Measurements from ENCODE around the gene CRKL. TPM values are rescaled to one million over a fixed set of nuclear protein-coding genes. Genes with fewer than 3 reads are reported as not detected.

The CRKL gene
- total RNA-seq, 1 donor from 2014 or later, result 49.2 TPM

GRCh38 chr22:20979243-20979809 is 62.1 kb downstream of the CRKL start:
- Mint-ChIP-seq H3K27ac (ENCODE audit: unreplicated experiment) (peak overlapping the region; percentile 14), H3K4me1 (ENCODE audit: low read depth) (peaks cover 35% of the 10 kb centered on the region), H3K4me3 (ENCODE audit: unreplicated experiment) (peak overlapping the region; percentile 56), H3K36me3 (ENCODE audit: low read depth) (peaks cover 3% of the 10 kb centered on the region), H3K27me3 (ENCODE audit: low read depth) (peaks cover 2% of the 10 kb centered on the region), H3K9me3 (ENCODE audit: low read depth) (peaks cover 10% of the 10 kb centered on the region)
- peak; percentile 79 for DNase-seq (ENCODE audit: low spot score)
- TF ChIP-seq, protein P1, sequence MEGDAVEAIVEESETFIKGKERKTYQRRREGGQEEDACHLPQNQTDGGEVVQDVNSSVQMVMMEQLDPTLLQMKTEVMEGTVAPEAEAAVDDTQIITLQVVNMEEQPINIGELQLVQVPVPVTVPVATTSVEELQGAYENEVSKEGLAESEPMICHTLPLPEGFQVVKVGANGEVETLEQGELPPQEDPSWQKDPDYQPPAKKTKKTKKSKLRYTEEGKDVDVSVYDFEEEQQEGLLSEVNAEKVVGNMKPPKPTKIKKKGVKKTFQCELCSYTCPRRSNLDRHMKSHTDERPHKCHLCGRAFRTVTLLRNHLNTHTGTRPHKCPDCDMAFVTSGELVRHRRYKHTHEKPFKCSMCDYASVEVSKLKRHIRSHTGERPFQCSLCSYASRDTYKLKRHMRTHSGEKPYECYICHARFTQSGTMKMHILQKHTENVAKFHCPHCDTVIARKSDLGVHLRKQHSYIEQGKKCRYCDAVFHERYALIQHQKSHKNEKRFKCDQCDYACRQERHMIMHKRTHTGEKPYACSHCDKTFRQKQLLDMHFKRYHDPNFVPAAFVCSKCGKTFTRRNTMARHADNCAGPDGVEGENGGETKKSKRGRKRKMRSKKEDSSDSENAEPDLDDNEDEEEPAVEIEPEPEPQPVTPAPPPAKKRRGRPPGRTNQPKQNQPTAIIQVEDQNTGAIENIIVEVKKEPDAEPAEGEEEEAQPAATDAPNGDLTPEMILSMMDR (IDR thresholded peaks at IDR 0.05), result no peak

GRCh38 chr22:20979940-20980453 is 62.8 kb downstream of the CRKL start:
- TF ChIP-seq, protein P1 (IDR thresholded peaks at IDR 0.05), result no peak
- peak; percentile 87 for DNase-seq (ENCODE audit: low spot score)
- Mint-ChIP-seq H3K9me3 (ENCODE audit: low read depth) (peaks cover 10% of the 10 kb centered on the region), H3K27ac (ENCODE audit: unreplicated experiment) (no peak overlapping the region), H3K27me3 (ENCODE audit: low read depth) (peaks cover 2% of the 10 kb centered on the region), H3K4me3 (ENCODE audit: unreplicated experiment) (no peak overlapping the region), H3K36me3 (ENCODE audit: low read depth) (peaks cover 3% of the 10 kb centered on the region), H3K4me1 (ENCODE audit: low read depth) (peaks cover 35% of the 10 kb centered on the region)

- H3K27me3 Mint-ChIP-seq (ENCODE audit: low read depth), result peaks cover 2% of the 10 kb centered on the region
- TF ChIP-seq, protein P1 (IDR thresholded peaks at IDR 0.05), result no peak
- peaks cover 10% of the 10 kb centered on the region for H3K9me3 Mint-ChIP-seq (ENCODE audit: low read depth)
- no peak overlapping the region for H3K27ac Mint-ChIP-seq (ENCODE audit: unreplicated experiment)
- peaks cover 3% of the 10 kb centered on the region for H3K36me3 Mint-ChIP-seq (ENCODE audit: low read depth)
- peaks cover 35% of the 10 kb centered on the region for H3K4me1 Mint-ChIP-seq (ENCODE audit: low read depth)
- H3K4me3 Mint-ChIP-seq (ENCODE audit: unreplicated experiment), result peak overlapping the region; percentile 18
- DNase-seq (ENCODE audit: low spot score), result no peak
These were observed 63.3 kb downstream of the CRKL start for GRCh38 chr22:20980523-20980922.

- peaks cover 10% of the 10 kb centered on the region for H3K9me3 Mint-ChIP-seq (ENCODE audit: low read depth)
- TF ChIP-seq, protein P1 (IDR thresholded peaks at IDR 0.05), result no peak
These were observed 63.9 kb downstream of the CRKL start for GRCh38 chr22:20980938-20981722.

DNA sequence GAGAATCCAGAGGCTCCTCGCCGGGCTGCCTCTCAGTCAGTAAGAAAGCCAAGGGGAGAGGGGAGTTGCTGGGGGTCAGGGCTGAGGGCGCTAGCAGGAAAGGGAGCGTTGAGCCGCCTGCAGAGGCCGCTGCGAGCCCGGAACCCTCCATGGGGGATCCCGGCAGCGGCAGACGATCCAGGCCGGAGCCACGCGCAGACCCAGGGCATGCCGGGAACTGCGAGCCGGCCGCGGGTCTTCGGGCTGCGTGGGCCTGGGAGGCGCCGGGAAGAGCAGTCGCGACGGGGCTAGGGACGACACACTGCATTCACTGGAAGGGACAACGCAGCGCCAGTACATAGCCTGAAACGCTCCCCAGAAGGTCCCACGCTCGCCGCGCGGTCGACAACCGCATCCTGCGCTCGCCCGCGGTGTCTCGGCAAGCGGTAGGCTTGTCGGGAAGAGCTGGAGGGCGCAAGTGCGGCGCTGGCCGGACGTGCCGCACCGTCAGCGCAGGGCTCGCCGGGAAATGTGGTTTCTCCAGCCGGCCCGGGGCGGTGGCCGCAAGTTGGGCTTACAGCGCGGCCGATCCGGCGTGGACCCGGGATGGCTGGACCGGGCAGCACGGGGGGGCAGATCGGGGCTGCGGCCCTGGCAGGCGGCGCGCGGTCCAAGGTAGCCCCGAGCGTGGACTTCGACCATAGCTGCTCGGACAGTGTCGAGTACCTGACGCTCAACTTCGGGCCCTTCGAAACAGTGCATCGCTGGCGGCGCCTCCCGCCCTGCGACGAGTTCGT is 64.8 kb downstream of the CRKL start, which contains the start of gene LZTR1:
TSS of gene LZTR1 (plus strand) at position 511 of the 776 bp plus-strand sequence. CDS start at position 586, 75 bp downstream.
- Mint-ChIP-seq H3K4me3 (ENCODE audit: unreplicated experiment) (peak within 1 kb of the TSS; percentile 100), H3K4me1 (ENCODE audit: low read depth) (peaks cover 35% of the 10 kb centered on the region), H3K27me3 (ENCODE audit: low read depth) (peaks cover 2% of the 10 kb centered on the region), H3K27ac (ENCODE audit: unreplicated experiment) (peak within 1 kb of the TSS; percentile 90), H3K9me3 (ENCODE audit: low read depth) (peaks cover 10% of the 10 kb centered on the region), H3K36me3 (ENCODE audit: low read depth) (peaks cover 7% of the 10 kb centered on the region)
- DNase-seq (ENCODE audit: low spot score), result peak; percentile 93
- TF ChIP-seq, protein P1 (IDR thresholded peaks at IDR 0.05), result peak; percentile 75

More at GRCh38 chr22:20980938-20981722, 63.9 kb downstream of the CRKL start:
- Mint-ChIP-seq H3K36me3 (ENCODE audit: low read depth) (peaks cover 3% of the 10 kb centered on the region), H3K4me1 (ENCODE audit: low read depth) (peaks cover 35% of the 10 kb centered on the region), H3K4me3 (ENCODE audit: unreplicated experiment) (peak overlapping the region; percentile 100), H3K27ac (ENCODE audit: unreplicated experiment) (peak overlapping the region; percentile 90), H3K27me3 (ENCODE audit: low read depth) (peaks cover 2% of the 10 kb centered on the region)
- no peak for DNase-seq (ENCODE audit: low spot score)

Data from chondrocyte (in vitro differentiated cells).